Activated CD4-positive, alpha-beta T cell treated with anti-CD3 and anti-CD28 coated beads, Interleukin-2, amount 10 ng/mL, durations not matched to agents 24 days and 14 days (primary cell): Measurements from ENCODE around the gene OTUD7B. TPM values are rescaled to one million over a fixed set of nuclear protein-coding genes. Genes with fewer than 3 reads are reported as not detected.
A peak's percentile ranks its signal among the peaks of the same experiment; 100 is the strongest.

Experiments
- DNase-seq: peaks from one replicate; pipeline ENCODE4 v3.0.0; 2022
- H3K27ac Mint-ChIP-seq: one replicate; pipeline ENCODE4 v1.8.0; 2022; ENCODE audit warnings: mild to moderate bottlenecking, mixed read lengths
- H3K27me3 Mint-ChIP-seq: one replicate; pipeline ENCODE4 v1.8.0; 2022; ENCODE audit warnings: mixed read lengths
- H3K36me3 Mint-ChIP-seq: one replicate; pipeline ENCODE4 v1.8.0; 2022; ENCODE audit warnings: low read depth, mild to moderate bottlenecking, mixed read lengths
- H3K4me1 Mint-ChIP-seq: one replicate; pipeline ENCODE4 v1.8.0; 2021; ENCODE audit warnings: mixed read lengths
- H3K4me3 Mint-ChIP-seq: one replicate; pipeline ENCODE4 v1.8.0; 2022; ENCODE audit warnings: mild to moderate bottlenecking, moderate library complexity, mixed read lengths
- H3K9me3 Mint-ChIP-seq: one replicate; pipeline ENCODE4 v1.8.0; 2021; ENCODE audit warnings: mixed read lengths
- intact Hi-C: fragments of 100-400 bp; cut with micrococcal nuclease; formaldehyde crosslinking; loops from one replicate; pipeline ENCODE4 v1.15.1; 2023
- total RNA-seq: library from RNA; stranded (reverse); gene quantifications from 2 replicates; pipeline ENCODE4 v1.2.3, GENCODE V29; 2022

OTUD7B gene
- total RNA-seq, 1 donor from 2014 or later = 36.1 TPM

GRCh38 chr1:149931212-149931790 lies 79.2 kb downstream of the OTUD7B start:
- intact Hi-C loops = no loop called here
- H3K36me3 Mint-ChIP-seq = peaks cover 16% of the 10 kb centered on the region
- no peaks in the 10 kb centered on the region for H3K27me3 Mint-ChIP-seq
- H3K4me1 Mint-ChIP-seq = peaks cover 43% of the 10 kb centered on the region
- peak overlapping the region; percentile 59 for H3K4me3 Mint-ChIP-seq
- peak overlapping the region; percentile 78 for H3K27ac Mint-ChIP-seq
- peak; percentile 61 for DNase-seq
- peaks cover 6% of the 10 kb centered on the region for H3K9me3 Mint-ChIP-seq

- intact Hi-C loops = no loop called here
- no peak for DNase-seq
- peak overlapping the region; percentile 51 for H3K27ac Mint-ChIP-seq
- H3K27me3 Mint-ChIP-seq = no peaks in the 10 kb centered on the region
- H3K9me3 Mint-ChIP-seq = peaks cover 6% of the 10 kb centered on the region
- H3K4me1 Mint-ChIP-seq = peaks cover 53% of the 10 kb centered on the region
- peak overlapping the region; percentile 59 for H3K4me3 Mint-ChIP-seq
- peaks cover 30% of the 10 kb centered on the region for H3K36me3 Mint-ChIP-seq
Observed at GRCh38 chr1:149929856-149930255, 80.7 kb downstream of the OTUD7B start.

- Mint-ChIP-seq H3K27me3 (no peaks in the 10 kb centered on the region), H3K9me3 (peaks cover 6% of the 10 kb centered on the region), H3K4me1 (peaks cover 60% of the 10 kb centered on the region), H3K4me3 (peak overlapping the region; percentile 97), H3K27ac (peak overlapping the region; percentile 94), H3K36me3 (peaks cover 45% of the 10 kb centered on the region)
- no peak for DNase-seq
- intact Hi-C loops = no loop called here
Observed at GRCh38 chr1:149928401-149928724, 82.2 kb downstream of the OTUD7B start.

- peaks cover 62% of the 10 kb centered on the region for H3K4me1 Mint-ChIP-seq
- H3K9me3 Mint-ChIP-seq = peaks cover 6% of the 10 kb centered on the region
- peak within 1 kb of the TSS; percentile 97 for H3K4me3 Mint-ChIP-seq
- intact Hi-C loops = loop anchor here (1.0 kb wide), 3 partner anchors 12 to 39 kb away; partner anchors contain the start of gene BOLA1
- peak; percentile 99 for DNase-seq
- H3K27ac Mint-ChIP-seq = peak within 1 kb of the TSS; percentile 94
- peaks cover 51% of the 10 kb centered on the region for H3K36me3 Mint-ChIP-seq
- no peaks in the 10 kb centered on the region for H3K27me3 Mint-ChIP-seq
Observed at GRCh38 chr1:149927563-149928400, 82.7 kb downstream of the OTUD7B start, which contains the start of gene SF3B4. Gene SF3B4, minus strand, starts transcription at chr1:149927803. Its CDS starts 44 bp downstream, at chr1:149927759.

GRCh38 chr1:149927056-149927562 lies 83.4 kb downstream of the OTUD7B start:
- peaks cover 55% of the 10 kb centered on the region for H3K36me3 Mint-ChIP-seq
- peaks cover 62% of the 10 kb centered on the region for H3K4me1 Mint-ChIP-seq

GRCh38 chr1:149926296-149926695 lies 84.2 kb downstream of the OTUD7B start:
- Mint-ChIP-seq H3K9me3 (no peaks in the 10 kb centered on the region), H3K36me3 (peaks cover 56% of the 10 kb centered on the region), H3K27me3 (no peaks in the 10 kb centered on the region), H3K4me3 (peak overlapping the region; percentile 97), H3K4me1 (peaks cover 55% of the 10 kb centered on the region), H3K27ac (peak overlapping the region; percentile 58)
- DNase-seq = no peak
- intact Hi-C loops = no loop called here

More at GRCh38 chr1:149927056-149927562, 83.4 kb downstream of the OTUD7B start:
- Mint-ChIP-seq H3K27me3 (no peaks in the 10 kb centered on the region), H3K4me3 (peak overlapping the region; percentile 97), H3K9me3 (peaks cover 6% of the 10 kb centered on the region), H3K27ac (peak overlapping the region; percentile 94)
- intact Hi-C loops = loop anchor here (1.0 kb wide), 3 partner anchors 12 to 39 kb away; partner anchors contain the start of gene BOLA1
- DNase-seq = no peak

GRCh38 chr1:149925751-149926150 lies 84.8 kb downstream of the OTUD7B start:
- intact Hi-C loops = no loop called here
- H3K4me3 Mint-ChIP-seq = peak overlapping the region; percentile 97
- DNase-seq = no peak
- H3K27ac Mint-ChIP-seq = no peak overlapping the region
- H3K27me3 Mint-ChIP-seq = no peaks in the 10 kb centered on the region
- H3K9me3 Mint-ChIP-seq = no peaks in the 10 kb centered on the region
- peaks cover 51% of the 10 kb centered on the region for H3K4me1 Mint-ChIP-seq
- peaks cover 54% of the 10 kb centered on the region for H3K36me3 Mint-ChIP-seq

GRCh38 chr1:149925345-149925744 lies 85.2 kb downstream of the OTUD7B start:
- peak overlapping the region; percentile 31 for H3K27ac Mint-ChIP-seq
- peaks cover 46% of the 10 kb centered on the region for H3K4me1 Mint-ChIP-seq
- H3K4me3 Mint-ChIP-seq = peak overlapping the region; percentile 97
- peaks cover 54% of the 10 kb centered on the region for H3K36me3 Mint-ChIP-seq
- DNase-seq = no peak
- intact Hi-C loops = no loop called here
- H3K9me3 Mint-ChIP-seq = no peaks in the 10 kb centered on the region
- H3K27me3 Mint-ChIP-seq = no peaks in the 10 kb centered on the region

- Mint-ChIP-seq H3K27me3 (no peaks in the 10 kb centered on the region), H3K27ac (peak overlapping the region; percentile 57), H3K4me3 (peak overlapping the region; percentile 20), H3K9me3 (no peaks in the 10 kb centered on the region), H3K36me3 (peaks cover 54% of the 10 kb centered on the region), H3K4me1 (peaks cover 35% of the 10 kb centered on the region)
- no peak for DNase-seq
- intact Hi-C loops = no loop called here
Observed at GRCh38 chr1:149923626-149924025, 86.9 kb downstream of the OTUD7B start.

- Mint-ChIP-seq H3K4me3 (peak within 1 kb of the TSS; percentile 92), H3K27me3 (no peaks in the 10 kb centered on the region), H3K36me3 (peaks cover 20% of the 10 kb centered on the region), H3K27ac (peak within 1 kb of the TSS; percentile 81), H3K4me1 (peaks cover 43% of the 10 kb centered on the region), H3K9me3 (no peaks in the 10 kb centered on the region)
- intact Hi-C loops = no loop called here
- DNase-seq = peak; percentile 80
Observed at GRCh38 chr1:149917571-149918144, 92.9 kb downstream of the OTUD7B start, which contains the start of gene SV2A. Gene SV2A, minus strand, starts transcription at chr1:149917844. Its CDS starts 4,004 bp downstream, at chr1:149913840.

- H3K4me3 Mint-ChIP-seq = peak overlapping the region; percentile 92
- intact Hi-C loops = no loop called here
- peaks cover 16% of the 10 kb centered on the region for H3K36me3 Mint-ChIP-seq
- H3K9me3 Mint-ChIP-seq = no peaks in the 10 kb centered on the region
- peak overlapping the region; percentile 81 for H3K27ac Mint-ChIP-seq
- DNase-seq = no peak
- peaks cover 46% of the 10 kb centered on the region for H3K4me1 Mint-ChIP-seq
- H3K27me3 Mint-ChIP-seq = no peaks in the 10 kb centered on the region
Observed at GRCh38 chr1:149916898-149917252, 93.7 kb downstream of the OTUD7B start.

GRCh38 chr1:149916193-149916897 lies 94.2 kb downstream of the OTUD7B start:
- H3K27me3 Mint-ChIP-seq = no peaks in the 10 kb centered on the region
- H3K9me3 Mint-ChIP-seq = no peaks in the 10 kb centered on the region
- peaks cover 47% of the 10 kb centered on the region for H3K4me1 Mint-ChIP-seq
- peaks cover 16% of the 10 kb centered on the region for H3K36me3 Mint-ChIP-seq
- peak overlapping the region; percentile 92 for H3K4me3 Mint-ChIP-seq
- peak overlapping the region; percentile 84 for H3K27ac Mint-ChIP-seq
- intact Hi-C loops = no loop called here
- peak; percentile 62 for DNase-seq

- intact Hi-C loops = no loop called here
- Mint-ChIP-seq H3K27ac (peak overlapping the region; percentile 84), H3K4me1 (peaks cover 47% of the 10 kb centered on the region), H3K27me3 (no peaks in the 10 kb centered on the region), H3K4me3 (peak overlapping the region; percentile 92), H3K9me3 (no peaks in the 10 kb centered on the region), H3K36me3 (peaks cover 21% of the 10 kb centered on the region)
- DNase-seq = no peak
Observed at GRCh38 chr1:149915429-149916192, 94.9 kb downstream of the OTUD7B start.
